ENCODE results near the gene LPAR1. TPM values are rescaled to one million over a fixed set of nuclear protein-coding genes. Genes with fewer than 3 reads are reported as not detected.
"Not testable (repeated sequence)": the region's sequence is repeated elsewhere in the genome, so short reads cannot be mapped to it uniquely, and the experiment has no call there.

Gene LPAR1
- total and polyA plus RNA-seq, 11 donors = 3.7 to 19.3 (median 6.9) TPM

- 69 to 82% (median 79%) methylated on average over 6 of the region's 6 CpGs for WGBS, 4 donors
- no peak for DNase-seq
These were observed 165.3 kb downstream of the LPAR1 start for GRCh38 chr9:110872920-110873319.

GRCh38 chr9:110871736-110872135 is 166.5 kb downstream of the LPAR1 start:
- H3K4me3 ChIP-seq = no peak overlapping the region
- H3K9me3 ChIP-seq = no peaks in the 10 kb centered on the region
- ATAC-seq = no peak
- peaks cover 0 to 8% (median 0%) of the 10 kb centered on the region in 9 donors for H3K36me3 ChIP-seq
- no peak overlapping the region for H3K27ac ChIP-seq
- peaks cover 0 to 6% (median 0%) of the 10 kb centered on the region in 12 donors for H3K4me1 ChIP-seq
- no peaks in the 10 kb centered on the region for H3K27me3 ChIP-seq
- no peak for DNase-seq
- TF ChIP-seq CTCF (IDR thresholded peaks at IDR 0.05) = no peak
- no peak for TF ChIP-seq POLR2A (IDR thresholded peaks at IDR 0.05)
- WGBS, 4 donors = 83 to 92% (median 85%) methylated on average over 1 of the region's 1 CpG
- intact Hi-C loops (cut with DNase I) = no loop called here

More at GRCh38 chr9:110872920-110873319, 165.3 kb downstream of the LPAR1 start:
- no peak overlapping the region for H3K4me3 ChIP-seq
- intact Hi-C loops (cut with DNase I) = no loop called here
- TF ChIP-seq POLR2A (IDR thresholded peaks at IDR 0.05) (no peak), CTCF (IDR thresholded peaks at IDR 0.05) (no peak)
- no peaks in the 10 kb centered on the region for H3K9me3 ChIP-seq
- H3K27me3 ChIP-seq = no peaks in the 10 kb centered on the region
- no peak overlapping the region for H3K27ac ChIP-seq
- ATAC-seq = no peak
- H3K36me3 ChIP-seq = peaks cover 0 to 8% (median 0%) of the 10 kb centered on the region in 9 donors
- H3K4me1 ChIP-seq = peaks cover 0 to 7% (median 0%) of the 10 kb centered on the region in 12 donors

- Histone ChIP-seq H3K4me1 (peaks cover 0 to under 1% (median 0%) of the 10 kb centered on the region in 12 donors), H3K36me3 (peaks cover 0 to 3% (median 0%) of the 10 kb centered on the region in 9 donors), H3K27ac (no peak overlapping the region), H3K27me3 (no peaks in the 10 kb centered on the region), H3K9me3 (no peaks in the 10 kb centered on the region), H3K4me3 (no peak overlapping the region)
- no peak for TF ChIP-seq CTCF (IDR thresholded peaks at IDR 0.05)
- TF ChIP-seq POLR2A (IDR thresholded peaks at IDR 0.05) = no peak
- intact Hi-C loops (cut with DNase I) = no loop called here
- 89 to 98% (median 91%) methylated on average over 1 of the region's 1 CpG for WGBS, 4 donors
- ATAC-seq = no peak
- DNase-seq = no peak
These were observed 168.3 kb downstream of the LPAR1 start for GRCh38 chr9:110869931-110870330.

- intact Hi-C loops (cut with DNase I) = no loop called here
- peaks cover 0 to 44% (median 10%) of the 10 kb centered on the region in 12 donors for H3K9me3 ChIP-seq
These were observed 174.3 kb downstream of the LPAR1 start for GRCh38 chr9:110864011-110864410.

DNA sequence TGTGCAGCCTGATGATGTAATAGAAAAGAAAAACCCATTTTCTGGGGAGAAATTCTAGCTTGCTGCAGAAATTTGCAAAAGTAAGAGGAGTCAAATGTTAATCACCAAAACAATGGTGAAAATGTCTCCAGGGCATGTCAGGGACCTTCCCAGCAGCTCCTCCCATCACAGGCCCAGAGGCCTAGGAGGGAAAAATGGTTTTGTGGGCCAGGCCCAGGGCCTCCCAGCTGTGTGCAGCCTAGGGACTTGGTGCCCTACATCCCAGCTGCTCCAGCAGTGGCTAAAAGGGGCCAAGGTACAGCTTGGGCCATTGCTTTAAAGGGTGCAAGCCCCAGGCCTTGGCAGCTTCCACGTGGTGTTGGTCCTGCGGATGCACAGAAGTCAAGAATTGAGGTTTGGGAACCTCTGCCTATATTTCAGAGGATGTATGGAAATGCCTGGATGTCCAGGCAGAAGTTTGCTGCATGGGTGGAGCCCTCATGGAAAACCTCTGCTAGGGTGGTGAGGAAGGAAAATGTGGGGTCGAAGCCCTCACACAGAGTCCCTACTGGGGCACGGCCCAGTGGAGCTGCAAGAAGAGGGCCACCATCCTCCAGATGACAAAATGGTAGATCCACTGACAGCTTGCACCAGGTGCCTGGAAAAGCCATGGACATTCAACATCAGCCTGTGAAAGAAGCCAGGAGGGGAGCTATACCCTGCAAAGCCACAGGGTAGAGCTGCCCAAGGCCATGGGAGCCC is 176.7 kb downstream of the LPAR1 start:
- DNase-seq; H3K36me3 ChIP-seq; H3K4me1 ChIP-seq; intact Hi-C loops (cut with DNase I); ATAC-seq; H3K27ac ChIP-seq; H3K27me3 ChIP-seq; H3K4me3 ChIP-seq: not testable (repeated sequence)
- WGBS, 4 donors = 84 to 95% (median 85%) methylated on average over 4 of the region's 4 CpGs
- peaks cover 0 to 50% (median 10%) of the 10 kb centered on the region in 12 donors for H3K9me3 ChIP-seq

More at GRCh38 chr9:110864011-110864410, 174.3 kb downstream of the LPAR1 start:
- no peak overlapping the region for H3K4me3 ChIP-seq
- no peaks in the 10 kb centered on the region for H3K4me1 ChIP-seq
- no peak overlapping the region for H3K27ac ChIP-seq
- ATAC-seq (no peak), DNase-seq (no peak)
- TF ChIP-seq CTCF (IDR thresholded peaks at IDR 0.05) (no peak), POLR2A (IDR thresholded peaks at IDR 0.05) (no peak)
- 58 to 93% (median 83%) methylated on average over 2 of the region's 2 CpGs for WGBS, 4 donors
- H3K36me3 ChIP-seq = no peaks in the 10 kb centered on the region
- no peaks in the 10 kb centered on the region for H3K27me3 ChIP-seq

Data from heart left ventricle (tissue), 16 donors.